Karpas-422 (cell line): Measurements from ENCODE around the gene AHCYL2. TPM values are rescaled to one million over a fixed set of nuclear protein-coding genes. Genes with fewer than 3 reads are reported as not detected.

Source experiments
- DNase-seq: peaks from one replicate; pipeline ENCODE4 v3.0.0-alpha.2; 2015
- H2AFZ ChIP-seq: fragments of 200-600 bp; sonication (generic); 2 replicates; pipeline ENCODE4 v1.6.1; 2014; ENCODE audit warnings: antibody characterized with exemption, low read length, mixed read lengths
- H3K27ac ChIP-seq: fragments of 200-600 bp; sonication (generic); 2 replicates; pipeline ENCODE4 v1.5.1; 2014; ENCODE audit warnings: mild to moderate bottlenecking, low read length, moderate library complexity
- H3K27me3 ChIP-seq: fragments of 200-600 bp; sonication (generic); 2 replicates; pipeline ENCODE4 v1.6.1; 2014; ENCODE audit warnings: low read length, mixed read lengths
- H3K36me3 ChIP-seq: fragments of 200-600 bp; sonication (generic); 2 replicates; pipeline ENCODE4 v1.6.1; 2014; ENCODE audit warnings: low read length, mixed read lengths; ENCODE audit not compliant: insufficient read depth
- H3K4me1 ChIP-seq: fragments of 200-600 bp; sonication (generic); 2 replicates; pipeline ENCODE4 v1.6.1; 2014; ENCODE audit warnings: mild to moderate bottlenecking, low read length, mixed read lengths
- H3K4me2 ChIP-seq: fragments of 200-600 bp; sonication (generic); 2 replicates; pipeline ENCODE4 v1.6.1; 2014; ENCODE audit warnings: low read length, low read depth, mild to moderate bottlenecking; ENCODE audit not compliant: poor library complexity, severe bottlenecking
- H3K4me3 ChIP-seq: fragments of 200-600 bp; sonication (generic); 2 replicates; pipeline ENCODE4 v1.5.1; 2014; ENCODE audit warnings: mild to moderate bottlenecking, antibody characterized with exemption, low read length, mixed read lengths
- H3K79me2 ChIP-seq: fragments of 200-600 bp; sonication (generic); 2 replicates; pipeline ENCODE4 v1.6.1; 2014; ENCODE audit warnings: mild to moderate bottlenecking, low read length, mixed read lengths
- H3K9ac ChIP-seq: fragments of 200-600 bp; sonication (generic); 2 replicates; pipeline ENCODE4 v1.6.0; 2014; ENCODE audit warnings: low read length
- H3K9me2 ChIP-seq: fragments of 200-600 bp; sonication (generic), shearing (Covaris generic); replicated peaks from 2 replicates; pipeline ENCODE4 v1.6.0; 2014; ENCODE audit warnings: mild to moderate bottlenecking, low read length, moderate library complexity; ENCODE audit not compliant: insufficient read depth
- H3K9me3 ChIP-seq: fragments of 300-700, 200-600 bp; sonication (generic); 2 replicates; pipeline ENCODE4 v1.6.1; 2014; ENCODE audit warnings: low read length, mixed read lengths
- H4K20me1 ChIP-seq: fragments of 200-600 bp; sonication (generic); 2 replicates; pipeline ENCODE4 v1.6.1; 2014; ENCODE audit warnings: mild to moderate bottlenecking, antibody characterized with exemption, low read length, low read depth; ENCODE audit not compliant: insufficient read depth
- total RNA-seq: library from RNA; depleted of rRNA; stranded (reverse); fragments of >200 nt; shearing (Covaris generic); gene quantifications from 2 replicates; pipeline ENCODE4 v1.2.3, GENCODE V29; 2014; ENCODE audit warnings: low replicate concordance

The AHCYL2 gene
- total RNA-seq, 1 experiment from 2014 or later, result 6.0 TPM

- H3K9me3 ChIP-seq, result no peaks in the 10 kb centered on the region
- H3K27ac ChIP-seq, result no peak overlapping the region
- H3K79me2 ChIP-seq, result no peaks in the 10 kb centered on the region
- H3K4me3 ChIP-seq, result no peak overlapping the region
- no peaks in the 10 kb centered on the region for H3K4me1 ChIP-seq
- H3K27me3 ChIP-seq, result no peaks in the 10 kb centered on the region
- H3K9ac ChIP-seq, result no peak overlapping the region
- H3K36me3 ChIP-seq, result no peaks in the 10 kb centered on the region
- no peaks in the 10 kb centered on the region for H4K20me1 ChIP-seq
- H3K9me2 ChIP-seq, result no peaks in the 10 kb centered on the region
- DNase-seq, result no peak
- no peak overlapping the region for H3K4me2 ChIP-seq
- H2AFZ ChIP-seq, result no peak overlapping the region
Measured at GRCh38 chr7:129375141-129375938, 150.5 kb downstream of the AHCYL2 start.

- Histone ChIP-seq H3K4me2 (no peak overlapping the region), H3K4me3 (no peak overlapping the region), H3K79me2 (no peaks in the 10 kb centered on the region), H3K4me1 (no peaks in the 10 kb centered on the region), H3K9ac (no peak overlapping the region), H4K20me1 (no peaks in the 10 kb centered on the region), H3K9me2 (no peaks in the 10 kb centered on the region), H3K36me3 (no peaks in the 10 kb centered on the region), H3K27ac (no peak overlapping the region), H3K9me3 (no peaks in the 10 kb centered on the region), H2AFZ (no peak overlapping the region), H3K27me3 (no peaks in the 10 kb centered on the region)
- DNase-seq, result peak; percentile 80
Measured at GRCh38 chr7:129376076-129376777, 151.4 kb downstream of the AHCYL2 start.

- 0 out of 2 replicates have a peak, but pooled peaks cover 4% of the 10 kb centered on the region for H4K20me1 ChIP-seq
- H2AFZ ChIP-seq, result no peak overlapping the region
- no peaks in the 10 kb centered on the region for H3K4me1 ChIP-seq
- no peak overlapping the region for H3K4me3 ChIP-seq
- no peaks in the 10 kb centered on the region for H3K9me3 ChIP-seq
- no peaks in the 10 kb centered on the region for H3K79me2 ChIP-seq
- no peaks in the 10 kb centered on the region for H3K36me3 ChIP-seq
- no peak overlapping the region for H3K4me2 ChIP-seq
- no peaks in the 10 kb centered on the region for H3K27me3 ChIP-seq
- no peak for DNase-seq
- H3K9me2 ChIP-seq, result no peaks in the 10 kb centered on the region
- no peak overlapping the region for H3K27ac ChIP-seq
- H3K9ac ChIP-seq, result no peak overlapping the region
Measured at GRCh38 chr7:129376778-129377700, 152.2 kb downstream of the AHCYL2 start.

GRCh38 chr7:129381710-129382484 is 157.1 kb downstream of the AHCYL2 start:
- 0 out of 2 replicates have a peak, but pooled peaks cover 4% of the 10 kb centered on the region for H4K20me1 ChIP-seq
- H3K9me2 ChIP-seq, result no peaks in the 10 kb centered on the region
- H3K4me1 ChIP-seq, result no peaks in the 10 kb centered on the region
- no peak overlapping the region for H2AFZ ChIP-seq
- H3K27me3 ChIP-seq, result no peaks in the 10 kb centered on the region
- DNase-seq, result no peak
- H3K36me3 ChIP-seq, result no peaks in the 10 kb centered on the region
- H3K9me3 ChIP-seq, result no peaks in the 10 kb centered on the region
- no peak overlapping the region for H3K27ac ChIP-seq
- H3K79me2 ChIP-seq, result no peaks in the 10 kb centered on the region
- no peak overlapping the region for H3K9ac ChIP-seq
- no peak overlapping the region for H3K4me3 ChIP-seq
- H3K4me2 ChIP-seq, result no peak overlapping the region

- Histone ChIP-seq H3K4me1 (no peaks in the 10 kb centered on the region), H3K27me3 (no peaks in the 10 kb centered on the region), H4K20me1 (0 out of 2 replicates have a peak, but pooled peaks cover 4% of the 10 kb centered on the region), H3K27ac (no peak overlapping the region), H2AFZ (no peak overlapping the region), H3K79me2 (no peaks in the 10 kb centered on the region), H3K36me3 (no peaks in the 10 kb centered on the region), H3K9me3 (no peaks in the 10 kb centered on the region), H3K4me3 (no peak overlapping the region), H3K9me2 (no peaks in the 10 kb centered on the region), H3K4me2 (no peak overlapping the region), H3K9ac (no peak overlapping the region)
- DNase-seq, result no peak
Measured at GRCh38 chr7:129383542-129384132, 158.8 kb downstream of the AHCYL2 start.

- Histone ChIP-seq H3K4me1 (peaks cover 9% of the 10 kb centered on the region), H3K9me2 (no peaks in the 10 kb centered on the region), H3K79me2 (no peaks in the 10 kb centered on the region), H3K27me3 (no peaks in the 10 kb centered on the region), H3K9ac (no peak overlapping the region), H3K36me3 (no peaks in the 10 kb centered on the region), H3K4me3 (no peak overlapping the region), H3K27ac (no peak overlapping the region), H3K4me2 (no peak overlapping the region), H3K9me3 (no peaks in the 10 kb centered on the region), H4K20me1 (0 out of 2 replicates have a peak, but pooled peaks cover 4% of the 10 kb centered on the region), H2AFZ (no peak overlapping the region)
- DNase-seq, result no peak
Measured at GRCh38 chr7:129385116-129385515, 160.3 kb downstream of the AHCYL2 start.

GRCh38 chr7:129385598-129385997 is 160.8 kb downstream of the AHCYL2 start:
- DNase-seq, result no peak
- Histone ChIP-seq H2AFZ (no peak overlapping the region), H3K9ac (no peak overlapping the region), H3K27ac (no peak overlapping the region), H3K27me3 (no peaks in the 10 kb centered on the region), H3K79me2 (no peaks in the 10 kb centered on the region), H3K4me2 (no peak overlapping the region), H3K4me1 (peaks cover 9% of the 10 kb centered on the region), H3K9me3 (no peaks in the 10 kb centered on the region), H4K20me1 (0 out of 2 replicates have a peak, but pooled peaks cover 4% of the 10 kb centered on the region), H3K4me3 (no peak overlapping the region), H3K36me3 (no peaks in the 10 kb centered on the region), H3K9me2 (no peaks in the 10 kb centered on the region)
